H54 (cell line): Measurements from ENCODE around the gene HLA-DQA1.

Experiments used
- DNase-seq: peaks from one replicate; pipeline ENCODE4 v3.0.0; 2011; ENCODE audit warnings: low spot score, mixed read lengths; ENCODE audit not compliant: insufficient read length
- FAIRE-seq: peaks from 3 replicates; lab custom pipeline; 2011; peaks lifted over from hg19 to GRCh38; lab: Jason Lieb, UNC
- POLR2A ChIP-seq: IDR thresholded peaks from 2 replicates; pipeline ENCODE4 v1.6.1; 2011; ENCODE audit warnings: low read depth, mild to moderate bottlenecking, low read length

The HLA-DQA1 gene

DNA sequence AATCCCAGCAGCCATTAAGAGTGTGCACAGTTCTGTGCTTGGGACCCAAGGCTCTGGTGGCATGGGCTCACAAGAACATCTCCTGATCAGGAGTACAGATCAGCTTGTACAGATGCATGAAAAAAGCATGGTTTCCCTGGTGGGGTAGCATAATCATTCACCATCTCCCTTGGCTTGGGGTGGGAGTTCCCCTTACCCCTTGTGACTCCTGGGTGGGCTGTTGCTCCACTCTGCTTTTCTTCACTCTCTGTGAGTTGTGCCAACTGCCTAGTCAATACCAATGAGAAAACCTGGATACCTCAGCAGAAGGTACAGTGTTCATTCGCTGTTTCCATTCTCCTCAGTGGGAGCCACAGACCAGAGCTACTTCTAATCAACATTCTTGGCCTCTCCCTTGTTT, 42.8 kb downstream of the HLA-DQA1 start:
- DNase-seq: no peak
- no peak for TF ChIP-seq POLR2A
- FAIRE-seq: no peak

DNA sequence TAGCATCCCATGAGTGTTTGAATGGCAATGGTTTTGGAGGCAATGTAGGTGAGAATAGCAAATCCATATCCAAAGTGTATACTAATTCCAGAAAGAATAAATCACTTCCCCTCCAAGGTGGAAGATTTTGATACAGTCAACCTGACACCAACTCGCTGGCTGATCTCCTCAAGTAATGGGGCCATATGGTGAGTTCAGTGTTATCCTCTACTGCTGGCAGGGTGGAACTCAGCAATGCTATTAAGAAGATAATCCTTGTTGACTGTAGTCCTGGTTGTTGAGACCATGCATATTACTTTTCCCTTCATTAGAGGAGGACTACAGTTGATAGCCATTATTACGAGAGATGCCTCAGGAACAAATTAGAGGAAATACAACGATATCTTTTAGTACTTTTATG, 47.0 kb downstream of the HLA-DQA1 start:
- TF ChIP-seq POLR2A: no peak
- no peak for DNase-seq
- FAIRE-seq: no peak

DNA sequence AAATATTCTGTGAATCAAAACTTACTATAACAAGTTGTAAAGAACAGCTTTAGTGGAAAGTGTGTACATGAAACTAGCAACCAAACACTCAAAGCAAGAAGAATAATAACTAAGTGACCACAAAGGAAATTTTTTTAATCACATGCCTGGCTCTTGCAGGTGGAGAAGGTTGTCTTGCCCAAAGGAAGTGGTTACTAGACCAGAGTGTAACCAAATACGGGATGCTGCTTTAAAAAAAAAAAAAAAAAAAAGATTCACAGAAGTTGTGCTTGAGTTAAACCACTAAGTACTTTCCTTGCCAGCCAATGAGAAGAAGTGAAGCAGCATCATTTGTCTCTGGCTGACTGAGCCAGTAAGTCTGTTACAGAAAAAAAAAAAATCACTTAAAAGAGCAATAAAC, 48.4 kb downstream of the HLA-DQA1 start:
- DNase-seq: no peak

DNA sequence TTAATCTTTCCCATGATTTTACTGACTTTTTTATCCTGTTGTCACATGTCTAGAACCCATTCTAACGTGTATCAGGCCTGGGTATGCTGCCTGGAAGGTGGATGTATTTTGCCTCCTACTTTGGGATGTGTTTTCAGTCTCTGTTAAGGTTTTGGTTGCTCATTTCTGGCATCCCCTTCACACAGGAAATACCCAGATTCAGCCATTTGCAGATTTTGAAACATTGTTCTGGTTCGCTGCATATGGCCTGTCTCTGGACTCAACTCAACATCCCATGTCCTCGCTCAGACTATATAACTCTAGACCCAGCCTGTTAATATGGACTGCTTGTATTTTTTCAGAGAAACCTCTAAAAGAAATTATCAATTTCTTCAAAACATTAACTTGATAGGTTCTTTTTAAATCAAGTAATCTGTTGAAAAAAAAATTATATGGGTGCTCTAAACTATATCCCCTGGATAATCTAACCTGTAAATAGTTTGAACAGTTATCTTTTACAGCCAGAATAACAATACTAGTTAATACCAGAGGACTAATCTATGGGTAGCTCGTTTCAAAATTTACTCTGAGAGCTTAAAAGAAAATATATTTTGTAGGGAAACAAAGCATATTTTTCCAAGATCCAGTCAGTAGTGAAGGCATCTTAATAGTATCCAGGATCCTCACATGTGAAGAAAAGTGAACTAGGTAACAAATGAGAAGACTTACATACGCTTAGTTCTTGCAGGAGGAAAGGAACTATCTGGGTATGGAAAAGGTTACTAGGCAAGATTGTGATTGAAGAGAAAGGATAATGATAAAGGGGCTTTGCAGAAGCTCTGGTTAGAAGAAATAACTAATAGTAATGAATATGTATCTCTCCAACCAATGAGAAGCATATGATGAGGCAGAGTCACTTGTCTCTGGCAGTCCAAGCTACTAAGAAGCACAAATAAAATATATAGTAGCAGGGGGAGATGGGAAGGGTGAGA, 52.6 kb downstream of the HLA-DQA1 start:
- FAIRE-seq (no peak), DNase-seq (no peak)
- no peak for TF ChIP-seq POLR2A

More for the DNA sequence above, 48.4 kb downstream of the HLA-DQA1 start:
- no peak for TF ChIP-seq POLR2A
- no peak for FAIRE-seq

DNA sequence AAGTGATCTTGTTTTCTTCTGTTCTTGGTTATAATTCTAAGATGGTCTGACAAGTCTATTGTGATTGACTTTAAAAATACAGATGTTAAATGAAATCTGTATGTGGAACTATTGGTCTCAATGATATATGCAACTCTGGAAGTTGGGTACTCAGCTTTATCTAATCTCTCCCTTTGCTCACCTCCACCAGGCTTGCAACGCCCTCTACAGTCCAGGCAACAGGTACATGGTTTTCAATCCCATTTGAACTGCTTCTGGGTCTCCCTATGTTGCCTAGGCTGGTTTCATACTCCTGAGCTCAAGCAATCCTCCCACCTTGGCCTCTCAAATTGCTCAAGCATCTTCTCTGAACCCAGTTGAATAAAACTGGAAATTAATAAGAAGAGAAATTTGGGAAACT, 54.8 kb downstream of the HLA-DQA1 start:
- DNase-seq (no peak), FAIRE-seq (no peak)
- TF ChIP-seq POLR2A: no peak
